Measurements from ENCODE around the gene KAZN.

The KAZN gene

GRCh38 chr1:15065736-15066135 is 467.3 kb downstream of the KAZN start:
- Histone ChIP-seq H3K9me3 (ENCODE audit: control insufficient read depth, insufficient read depth, low read depth, low read length) (peaks cover 7% of the 10 kb centered on the region), H3K36me3 (ENCODE audit: control insufficient read depth, insufficient read depth, low read length) (peaks cover 22% of the 10 kb centered on the region), H3K27me3 (ENCODE audit: control insufficient read depth, insufficient read depth, low read length) (no peaks in the 10 kb centered on the region), H3K4me3 (ENCODE audit: low read depth, low read length) (no peak overlapping the region), H3K27ac (ENCODE audit: low read depth, low read length) (no peak overlapping the region), H3K9ac (ENCODE audit: low read length) (no peak overlapping the region), H3K4me1 (ENCODE audit: control insufficient read depth, insufficient read depth, low read length) (no peaks in the 10 kb centered on the region)

GRCh38 chr1:15066191-15066590 is 467.7 kb downstream of the KAZN start:
- no peaks in the 10 kb centered on the region for H3K27me3 ChIP-seq (ENCODE audit: control insufficient read depth, insufficient read depth, low read length)
- H3K9me3 ChIP-seq (ENCODE audit: control insufficient read depth, insufficient read depth, low read depth, low read length) = peaks cover 7% of the 10 kb centered on the region
- no peak overlapping the region for H3K9ac ChIP-seq (ENCODE audit: low read length)
- peaks cover 22% of the 10 kb centered on the region for H3K36me3 ChIP-seq (ENCODE audit: control insufficient read depth, insufficient read depth, low read length)
- H3K4me1 ChIP-seq (ENCODE audit: control insufficient read depth, insufficient read depth, low read length) = no peaks in the 10 kb centered on the region
- no peak overlapping the region for H3K27ac ChIP-seq (ENCODE audit: low read depth, low read length)
- no peak overlapping the region for H3K4me3 ChIP-seq (ENCODE audit: low read depth, low read length)

- Histone ChIP-seq H3K4me3 (ENCODE audit: low read depth, low read length) (no peak overlapping the region), H3K27me3 (ENCODE audit: control insufficient read depth, insufficient read depth, low read length) (no peaks in the 10 kb centered on the region), H3K36me3 (ENCODE audit: control insufficient read depth, insufficient read depth, low read length) (peaks cover 21% of the 10 kb centered on the region), H3K4me1 (ENCODE audit: control insufficient read depth, insufficient read depth, low read length) (no peaks in the 10 kb centered on the region), H3K9me3 (ENCODE audit: control insufficient read depth, insufficient read depth, low read depth, low read length) (peaks cover 2% of the 10 kb centered on the region; the same call in 1 of the 2 replicates), H3K9ac (ENCODE audit: low read length) (no peak overlapping the region), H3K27ac (ENCODE audit: low read depth, low read length) (no peak overlapping the region)
Observed at GRCh38 chr1:15067148-15067547, 468.7 kb downstream of the KAZN start.

GRCh38 chr1:15068152-15068551 is 469.7 kb downstream of the KAZN start:
- Histone ChIP-seq H3K4me1 (ENCODE audit: control insufficient read depth, insufficient read depth, low read length) (no peaks in the 10 kb centered on the region), H3K9me3 (ENCODE audit: control insufficient read depth, insufficient read depth, low read depth, low read length) (no peaks in the 10 kb centered on the region), H3K4me3 (ENCODE audit: low read depth, low read length) (no peak overlapping the region), H3K9ac (ENCODE audit: low read length) (no peak overlapping the region), H3K27ac (ENCODE audit: low read depth, low read length) (no peak overlapping the region), H3K36me3 (ENCODE audit: control insufficient read depth, insufficient read depth, low read length) (peaks cover 19% of the 10 kb centered on the region), H3K27me3 (ENCODE audit: control insufficient read depth, insufficient read depth, low read length) (no peaks in the 10 kb centered on the region)

DNA sequence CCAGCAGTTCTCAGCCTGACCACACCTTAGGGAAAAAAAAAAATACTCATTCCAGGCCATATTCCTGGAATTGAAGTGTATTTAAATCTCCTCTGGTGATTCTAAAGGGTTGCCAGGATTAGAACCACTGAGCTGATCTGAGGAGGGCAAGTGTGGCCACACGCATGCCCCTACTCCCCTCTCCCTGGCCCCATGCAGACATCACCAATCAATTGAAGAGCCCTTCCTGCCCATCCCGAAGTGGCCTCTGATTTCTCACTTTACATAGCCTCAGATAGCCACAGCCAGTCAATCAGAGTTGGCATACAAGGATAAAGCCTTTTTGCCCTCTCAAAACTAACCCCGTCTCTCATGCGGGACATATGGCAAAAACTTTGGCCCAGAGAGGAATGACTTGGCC is 470.5 kb downstream of the KAZN start:
- no peaks in the 10 kb centered on the region for H3K4me1 ChIP-seq (ENCODE audit: control insufficient read depth, insufficient read depth, low read length)

DNA sequence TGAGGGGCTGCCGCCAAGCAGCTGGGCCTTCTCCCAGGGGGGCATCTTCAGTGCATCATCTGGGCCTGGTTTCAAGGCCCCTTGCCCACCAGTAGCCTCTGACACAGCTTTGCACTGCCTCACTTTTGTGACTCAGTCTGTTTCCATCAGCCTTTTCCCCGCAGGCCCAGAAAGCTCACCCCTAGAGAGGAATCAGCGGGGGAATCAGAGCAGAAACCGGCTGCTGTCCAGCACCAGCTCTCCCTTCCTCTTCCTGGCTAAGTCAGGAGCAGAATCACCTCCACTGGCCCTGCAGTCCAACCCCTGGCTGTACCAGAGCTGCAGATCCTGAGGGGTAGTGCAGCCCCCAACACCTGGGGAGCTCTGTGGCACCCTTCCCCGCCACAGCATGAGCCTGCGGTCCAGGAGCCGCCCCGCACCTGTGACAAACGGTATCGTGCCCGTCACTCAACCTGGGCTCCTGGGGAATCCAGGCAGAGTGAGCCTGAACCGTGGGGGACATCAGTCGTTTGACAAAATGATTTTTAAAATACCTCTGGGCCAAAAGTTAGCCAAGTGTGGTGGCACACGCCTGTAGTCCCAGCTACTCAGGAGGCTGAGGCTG is 471.8 kb downstream of the KAZN start:
- Histone ChIP-seq H3K27ac (ENCODE audit: low read depth, low read length) (no peak overlapping the region), H3K9ac (ENCODE audit: low read length) (no peak overlapping the region), H3K36me3 (ENCODE audit: control insufficient read depth, insufficient read depth, low read length) (peaks cover 4% of the 10 kb centered on the region; the same call in 1 of the 2 replicates), H3K4me3 (ENCODE audit: low read depth, low read length) (no peak overlapping the region), H3K4me1 (ENCODE audit: control insufficient read depth, insufficient read depth, low read length) (no peaks in the 10 kb centered on the region), H3K27me3 (ENCODE audit: control insufficient read depth, insufficient read depth, low read length) (no peaks in the 10 kb centered on the region), H3K9me3 (ENCODE audit: control insufficient read depth, insufficient read depth, low read depth, low read length) (no peaks in the 10 kb centered on the region)

More for the DNA sequence above, 470.5 kb downstream of the KAZN start:
- H3K27me3 ChIP-seq (ENCODE audit: control insufficient read depth, insufficient read depth, low read length) = no peaks in the 10 kb centered on the region
- no peak overlapping the region for H3K27ac ChIP-seq (ENCODE audit: low read depth, low read length)
- H3K9ac ChIP-seq (ENCODE audit: low read length) = no peak overlapping the region
- H3K4me3 ChIP-seq (ENCODE audit: low read depth, low read length) = no peak overlapping the region
- peaks cover 12% of the 10 kb centered on the region; the same call in 1 of the 2 replicates for H3K36me3 ChIP-seq (ENCODE audit: control insufficient read depth, insufficient read depth, low read length)
- H3K9me3 ChIP-seq (ENCODE audit: control insufficient read depth, insufficient read depth, low read depth, low read length) = no peaks in the 10 kb centered on the region

DNA sequence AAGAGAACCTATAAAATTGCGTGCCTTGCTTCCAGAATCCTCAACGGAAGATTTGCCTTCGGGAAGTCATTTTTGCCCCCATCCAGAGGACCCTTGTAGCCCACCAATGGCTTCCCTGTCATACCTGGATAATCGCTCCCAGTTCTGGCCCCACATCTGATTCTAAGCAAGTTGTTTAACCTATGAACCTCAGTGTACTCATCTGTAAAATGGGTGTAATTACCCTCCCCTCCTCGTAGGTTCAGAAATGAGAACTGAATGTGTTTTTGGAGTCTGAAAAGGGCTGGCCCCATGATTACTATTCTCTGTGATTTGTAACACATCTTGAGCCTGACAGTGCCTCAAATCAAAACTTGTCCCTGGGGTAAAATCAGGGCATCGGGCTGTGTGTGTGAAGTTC is 473.5 kb downstream of the KAZN start:
- no peaks in the 10 kb centered on the region for H3K9me3 ChIP-seq (ENCODE audit: control insufficient read depth, insufficient read depth, low read depth, low read length)
- no peaks in the 10 kb centered on the region for H3K4me1 ChIP-seq (ENCODE audit: control insufficient read depth, insufficient read depth, low read length)
- no peaks in the 10 kb centered on the region for H3K27me3 ChIP-seq (ENCODE audit: control insufficient read depth, insufficient read depth, low read length)
- H3K36me3 ChIP-seq (ENCODE audit: control insufficient read depth, insufficient read depth, low read length) = no peaks in the 10 kb centered on the region
- H3K9ac ChIP-seq (ENCODE audit: low read length) = no peak overlapping the region
- no peak overlapping the region for H3K4me3 ChIP-seq (ENCODE audit: low read depth, low read length)
- H3K27ac ChIP-seq (ENCODE audit: low read depth, low read length) = no peak overlapping the region

GRCh38 chr1:15073799-15074308 is 475.4 kb downstream of the KAZN start:
- Histone ChIP-seq H3K4me3 (ENCODE audit: low read depth, low read length) (no peak overlapping the region), H3K27me3 (ENCODE audit: control insufficient read depth, insufficient read depth, low read length) (no peaks in the 10 kb centered on the region), H3K27ac (ENCODE audit: low read depth, low read length) (no peak overlapping the region), H3K9ac (ENCODE audit: low read length) (no peak overlapping the region), H3K4me1 (ENCODE audit: control insufficient read depth, insufficient read depth, low read length) (no peaks in the 10 kb centered on the region), H3K9me3 (ENCODE audit: control insufficient read depth, insufficient read depth, low read depth, low read length) (no peaks in the 10 kb centered on the region), H3K36me3 (ENCODE audit: control insufficient read depth, insufficient read depth, low read length) (no peaks in the 10 kb centered on the region)

DNA sequence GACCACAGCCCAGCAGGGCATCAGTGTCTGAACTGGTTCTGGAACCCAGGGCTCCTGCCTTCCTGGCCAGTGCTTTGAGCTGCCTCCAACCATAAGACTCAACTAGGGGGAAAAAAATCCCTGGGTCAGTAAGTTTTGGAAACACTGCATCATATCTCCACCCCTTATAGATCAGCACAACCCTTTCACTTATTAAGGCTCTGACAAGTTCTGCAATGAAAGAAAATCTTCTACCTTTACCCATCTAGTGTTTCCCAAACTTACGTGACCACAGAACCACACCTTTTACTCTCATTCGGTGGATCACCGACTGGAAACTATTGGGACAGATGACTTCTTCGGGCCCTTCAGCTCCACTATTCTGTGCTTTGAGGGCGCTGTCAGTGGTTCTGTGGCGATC is 476.7 kb downstream of the KAZN start:
- H3K9me3 ChIP-seq (ENCODE audit: control insufficient read depth, insufficient read depth, low read depth, low read length) = no peaks in the 10 kb centered on the region
- no peaks in the 10 kb centered on the region for H3K27me3 ChIP-seq (ENCODE audit: control insufficient read depth, insufficient read depth, low read length)
- no peaks in the 10 kb centered on the region for H3K4me1 ChIP-seq (ENCODE audit: control insufficient read depth, insufficient read depth, low read length)
- no peaks in the 10 kb centered on the region for H3K36me3 ChIP-seq (ENCODE audit: control insufficient read depth, insufficient read depth, low read length)
- H3K4me3 ChIP-seq (ENCODE audit: low read depth, low read length) = no peak overlapping the region
- no peak overlapping the region for H3K27ac ChIP-seq (ENCODE audit: low read depth, low read length)
- H3K9ac ChIP-seq (ENCODE audit: low read length) = no peak overlapping the region

GRCh38 chr1:15075817-15076216 is 477.3 kb downstream of the KAZN start:
- H3K9me3 ChIP-seq (ENCODE audit: control insufficient read depth, insufficient read depth, low read depth, low read length) = no peaks in the 10 kb centered on the region
- H3K27ac ChIP-seq (ENCODE audit: low read depth, low read length) = no peak overlapping the region
- no peak overlapping the region for H3K9ac ChIP-seq (ENCODE audit: low read length)
- no peaks in the 10 kb centered on the region for H3K27me3 ChIP-seq (ENCODE audit: control insufficient read depth, insufficient read depth, low read length)
- no peaks in the 10 kb centered on the region for H3K4me1 ChIP-seq (ENCODE audit: control insufficient read depth, insufficient read depth, low read length)
- H3K4me3 ChIP-seq (ENCODE audit: low read depth, low read length) = no peak overlapping the region
- no peaks in the 10 kb centered on the region for H3K36me3 ChIP-seq (ENCODE audit: control insufficient read depth, insufficient read depth, low read length)

GRCh38 chr1:15076807-15077206 is 478.3 kb downstream of the KAZN start:
- H3K27me3 ChIP-seq (ENCODE audit: control insufficient read depth, insufficient read depth, low read length) = no peaks in the 10 kb centered on the region
- no peak overlapping the region for H3K9ac ChIP-seq (ENCODE audit: low read length)
- H3K27ac ChIP-seq (ENCODE audit: low read depth, low read length) = no peak overlapping the region
- H3K4me1 ChIP-seq (ENCODE audit: control insufficient read depth, insufficient read depth, low read length) = no peaks in the 10 kb centered on the region
- H3K4me3 ChIP-seq (ENCODE audit: low read depth, low read length) = no peak overlapping the region
- no peaks in the 10 kb centered on the region for H3K9me3 ChIP-seq (ENCODE audit: control insufficient read depth, insufficient read depth, low read depth, low read length)
- no peaks in the 10 kb centered on the region for H3K36me3 ChIP-seq (ENCODE audit: control insufficient read depth, insufficient read depth, low read length)
